HepG2 (cell line): ENCODE results near the gene ASGR1. TPM values are rescaled to one million over a fixed set of nuclear protein-coding genes. Genes with fewer than 3 reads are reported as not detected.

ENCODE experiments used
- ARID5B ChIP-seq: IDR thresholded peaks from 2 replicates; pipeline ENCODE4 v1.4.0; 2020; ENCODE audit warnings: mild to moderate bottlenecking, missing genetic modification reagents
- ATF4 ChIP-seq, 2 experiments: fragments of 450-650 bp in 1 of 2; sonication (generic) in 1 of 2; formaldehyde crosslinking; IDR thresholded peaks; 2 replicates each; pipeline versions ENCODE4 v1.5.0 to v1.8.0; 2020 to 2022; ENCODE audit warnings: mild to moderate bottlenecking in 1 of 2, missing genetic modification reagents in 1 of 2
- BCL6 ChIP-seq: IDR thresholded peaks from 2 replicates; pipeline ENCODE4 v1.6.1; 2016; ENCODE audit warnings: missing genetic modification reagents, missing compliant biosample characterization
- CERS6 ChIP-seq: sonication (generic); formaldehyde crosslinking; IDR thresholded peaks from 2 replicates; pipeline ENCODE4 v1.5.0; 2020; ENCODE audit warnings: missing genetic modification reagents
- CREBL2 ChIP-seq: sonication (generic); formaldehyde crosslinking; IDR thresholded peaks from 2 replicates; pipeline ENCODE4 v1.8.1; 2023; ENCODE audit warnings: missing genetic modification reagents, mild to moderate bottlenecking, borderline replicate concordance
- GTF2F1 ChIP-seq: fragments of 150-350 bp; IDR thresholded peaks from 2 replicates; pipeline ENCODE4 v1.6.1; 2014; ENCODE audit warnings: low read length
- JUN ChIP-seq: sonication (generic); formaldehyde crosslinking; IDR thresholded peaks from 2 replicates; pipeline ENCODE4 v1.4.0; 2020; ENCODE audit warnings: mild to moderate bottlenecking, missing genetic modification reagents
- MAFF ChIP-seq: IDR thresholded peaks from 2 replicates; pipeline ENCODE4 v1.6.1; 2011; ENCODE audit warnings: low read depth, low read length, improper control_type of control experiment
- MAZ ChIP-seq, 2 experiments: sonication (generic) in 1 of 2; formaldehyde crosslinking in 1 of 2; IDR thresholded peaks; 2 replicates each; pipeline versions ENCODE4 v1.5.0 to v1.6.1; 2012 to 2020; ENCODE audit warnings: low read depth in 2 of 2, mild to moderate bottlenecking in 2 of 2, borderline replicate concordance in 1 of 2, improper control_type of control experiment in 1 of 2, low read length in 1 of 2, missing genetic modification reagents in 1 of 2, moderate library complexity in 1 of 2
- ONECUT2 ChIP-seq: sonication (generic); formaldehyde crosslinking; IDR thresholded peaks from 2 replicates; pipeline ENCODE4 v1.4.0; 2020; ENCODE audit warnings: missing genetic modification reagents
- PLRG1 ChIP-seq: fragments of 450-650 bp; conservative IDR thresholded peaks from 2 replicates; pipeline ENCODE4 v1.6.1; 2016
- PRMT3 ChIP-seq: sonication (generic); formaldehyde crosslinking; IDR thresholded peaks from 2 replicates; pipeline ENCODE4 v1.8.1; 2022; ENCODE audit warnings: low read depth, mild to moderate bottlenecking, moderate library complexity, missing genetic modification reagents, borderline replicate concordance
- RXRA ChIP-seq: sonication (generic); formaldehyde crosslinking; IDR thresholded peaks from 2 replicates; pipeline ENCODE4 v1.5.1; 2020; ENCODE audit warnings: missing genetic modification reagents
- TCF12 ChIP-seq, 2 experiments: fragments of 450-650 bp in 1 of 2; sonication (generic) in 1 of 2; formaldehyde crosslinking in 1 of 2; IDR thresholded peaks; 2 replicates each; pipeline versions ENCODE4 v1.6.1 to v1.8.0; 2017 to 2022; ENCODE audit warnings: antibody characterized with exemption in 1 of 2, mild to moderate bottlenecking in 1 of 2, missing genetic modification reagents in 1 of 2, moderate library complexity in 1 of 2
- TFDP1 ChIP-seq: IDR thresholded peaks from 2 replicates; pipeline ENCODE4 v1.6.1; 2016; ENCODE audit warnings: missing compliant biosample characterization, missing genetic modification reagents, borderline replicate concordance
- ZNF124 ChIP-seq: sonication (generic); formaldehyde crosslinking; IDR thresholded peaks from 2 replicates; pipeline ENCODE4 v1.4.0; 2020; ENCODE audit warnings: missing genetic modification reagents
- ZNF160 ChIP-seq: sonication (generic); formaldehyde crosslinking; IDR thresholded peaks from 2 replicates; pipeline ENCODE4 v1.8.0; 2022; ENCODE audit warnings: mild to moderate bottlenecking, inconsistent platforms, missing genetic modification reagents
- ZNF251 ChIP-seq: sonication (generic); formaldehyde crosslinking; IDR thresholded peaks from 2 replicates; pipeline ENCODE4 v1.9.0; 2021; ENCODE audit warnings: mild to moderate bottlenecking, missing genetic modification reagents
- ZNF329 ChIP-seq: sonication (generic); formaldehyde crosslinking; IDR thresholded peaks from 2 replicates; pipeline ENCODE4 v1.9.0; 2021; ENCODE audit warnings: low read depth, mild to moderate bottlenecking, missing genetic modification reagents
- ZNF543 ChIP-seq: sonication (generic); formaldehyde crosslinking; IDR thresholded peaks from 2 replicates; pipeline ENCODE4 v1.4.0; 2020; ENCODE audit warnings: mild to moderate bottlenecking, missing genetic modification reagents
- ZNF607 ChIP-seq: sonication (generic); formaldehyde crosslinking; IDR thresholded peaks from 2 replicates; pipeline ENCODE4 v1.5.1; 2020; ENCODE audit warnings: missing genetic modification reagents, mild to moderate bottlenecking, borderline replicate concordance
- ZNF709 ChIP-seq: sonication (generic); formaldehyde crosslinking; IDR thresholded peaks from 2 replicates; pipeline ENCODE4 v1.5.0; 2020; ENCODE audit warnings: mild to moderate bottlenecking, missing genetic modification reagents
- polyA plus RNA-seq, 8 experiments: library from polyadenylated mRNA; depleted of rRNA in 3 of 8; stranded (reverse) in 7 of 8; unstranded in 1 of 8; fragments of >200 nt; fragmentation: Illumina TruSeq in 4 of 8; extraction: Trizol in 4 of 8; gene quantifications; 2 replicates each; pipeline versions ENCODE4 v1.2.1 to v1.2.3, GENCODE V29; 2011 to 2016; ENCODE audit warnings: low read depth in 4 of 8, missing spikeins in 1 of 8, mixed read lengths in 1 of 8; ENCODE audit not compliant: insufficient read depth in 1 of 8
- total RNA-seq, 5 experiments: library from RNA; depleted of rRNA; stranded (reverse); fragments of >200 nt; fragmentation: Illumina TruSeq; extraction: Trizol; gene quantifications; 2 replicates each; pipeline ENCODE4 v1.2.3, GENCODE V29; 2016; ENCODE audit warnings: low read depth in 1 of 5

ASGR1 gene
- total and polyA plus RNA-seq, 2 of the 13 experiments (the other 11 are each of a cell fraction or from before 2014, with no cell fraction given), result 353 to 796 TPM

- TF ChIP-seq MAZ (IDR thresholded peaks at IDR 0.05; ENCODE audit: borderline replicate concordance, low read depth, low read length), result no peak
- peak; percentile 73 for TF ChIP-seq MAZ (CRISPR knock-in tag; IDR thresholded peaks at IDR 0.05; ENCODE audit: low read depth)
- no peak for TF ChIP-seq GTF2F1
- TF ChIP-seq ZNF607, result peak; percentile 90
- TF ChIP-seq ZNF543, result peak; percentile 86; the same call in 1 of the 2 replicates
- peak in 1 of 2 experiments; percentile 72; a peak in 2 of 4 replicates for TF ChIP-seq ATF4 (CRISPR knock-in tag; IDR thresholded peaks at IDR 0.05)
- TF ChIP-seq ARID5B (CRISPR knock-in tag), result peak; percentile 90
- TF ChIP-seq PRMT3 (CRISPR knock-in tag), result no peak; the same call in 1 of the 2 replicates
- TF ChIP-seq JUN (CRISPR knock-in tag), result peak; percentile 92
- peak; percentile 91; the same call in 1 of the 2 replicates for TF ChIP-seq ZNF160 (CRISPR knock-in tag)
- 0 out of 2 replicates have a peak, but pooled peaks have one; percentile 73 for TF ChIP-seq CREBL2 (CRISPR knock-in tag)
- TF ChIP-seq ZNF329 (CRISPR knock-in tag), result peak; percentile 75; the same call in 1 of the 2 replicates
- peak; percentile 98 for TF ChIP-seq RXRA
- peak; percentile 99 for TF ChIP-seq TFDP1
- TF ChIP-seq TCF12 (IDR thresholded peaks at IDR 0.05), result no peak
- peak; percentile 73; the same call in 1 of the 2 replicates for TF ChIP-seq TCF12 (CRISPR knock-in tag; IDR thresholded peaks at IDR 0.05)
- TF ChIP-seq ZNF709 (CRISPR knock-in tag), result peak; percentile 73; the same call in 1 of the 2 replicates
- TF ChIP-seq CERS6 (CRISPR knock-in tag), result no peak
- TF ChIP-seq MAFF, result no peak
- TF ChIP-seq BCL6 (CRISPR knock-in tag), result peak; percentile 71
- TF ChIP-seq ONECUT2 (CRISPR knock-in tag), result peak; percentile 100
- peak; percentile 93 for TF ChIP-seq ZNF124
- no peak for TF ChIP-seq PLRG1
- peak; percentile 94; the same call in 1 of the 2 replicates for TF ChIP-seq ZNF251
These were observed 22.7 kb downstream of the ASGR1 start (continued) for GRCh38 chr17:7156342-7156940.
